ENCODE results near the gene BICRA.

DNA sequence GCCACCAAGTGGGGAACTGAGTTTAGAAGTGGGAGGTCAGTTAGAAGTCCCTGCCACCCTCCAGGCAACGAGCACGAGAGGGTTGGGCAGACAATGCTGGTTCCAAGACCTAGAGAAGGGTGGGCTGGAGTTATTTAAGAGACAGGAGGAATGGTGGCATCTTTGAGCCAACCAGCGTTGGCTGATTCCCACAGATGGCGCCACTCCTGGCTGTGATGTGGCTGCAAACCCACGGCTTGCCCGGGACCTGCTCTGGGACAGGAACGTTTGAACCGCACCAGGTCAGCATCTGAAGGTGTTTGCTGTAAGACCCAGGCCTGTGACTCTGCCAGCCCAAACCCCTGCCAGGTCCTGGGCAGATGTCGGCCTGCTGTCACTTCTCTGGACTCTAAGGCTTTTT lies 42.8 kb downstream of the BICRA start:
- TF ChIP-seq, protein P1, sequence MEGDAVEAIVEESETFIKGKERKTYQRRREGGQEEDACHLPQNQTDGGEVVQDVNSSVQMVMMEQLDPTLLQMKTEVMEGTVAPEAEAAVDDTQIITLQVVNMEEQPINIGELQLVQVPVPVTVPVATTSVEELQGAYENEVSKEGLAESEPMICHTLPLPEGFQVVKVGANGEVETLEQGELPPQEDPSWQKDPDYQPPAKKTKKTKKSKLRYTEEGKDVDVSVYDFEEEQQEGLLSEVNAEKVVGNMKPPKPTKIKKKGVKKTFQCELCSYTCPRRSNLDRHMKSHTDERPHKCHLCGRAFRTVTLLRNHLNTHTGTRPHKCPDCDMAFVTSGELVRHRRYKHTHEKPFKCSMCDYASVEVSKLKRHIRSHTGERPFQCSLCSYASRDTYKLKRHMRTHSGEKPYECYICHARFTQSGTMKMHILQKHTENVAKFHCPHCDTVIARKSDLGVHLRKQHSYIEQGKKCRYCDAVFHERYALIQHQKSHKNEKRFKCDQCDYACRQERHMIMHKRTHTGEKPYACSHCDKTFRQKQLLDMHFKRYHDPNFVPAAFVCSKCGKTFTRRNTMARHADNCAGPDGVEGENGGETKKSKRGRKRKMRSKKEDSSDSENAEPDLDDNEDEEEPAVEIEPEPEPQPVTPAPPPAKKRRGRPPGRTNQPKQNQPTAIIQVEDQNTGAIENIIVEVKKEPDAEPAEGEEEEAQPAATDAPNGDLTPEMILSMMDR (IDR thresholded peaks at IDR 0.05; ENCODE audit: control extremely low read depth in 1 of 3, insufficient read depth in 1 of 3, low read depth in 1 of 3, low read length in 3 of 3): peak; percentile 13 to 46 (median 44); a peak in 3 of 4 replicates
- TF ChIP-seq JUN (IDR thresholded peaks at IDR 0.05; ENCODE audit: low read depth, low read length) (no peak), TAF7 (optimal IDR thresholded peaks at IDR 0.05; ENCODE audit: borderline replicate concordance, low read depth, low read length) (no peak), SP1 (IDR thresholded peaks at IDR 0.05; ENCODE audit: low read depth, low read length) (no peak), RNF2 (IDR thresholded peaks at IDR 0.05; ENCODE audit: borderline replicate concordance, low read depth, low read length, missing control alignments, poor library complexity, severe bottlenecking) (no peak), EP300 (IDR thresholded peaks at IDR 0.05; ENCODE audit: borderline replicate concordance in 1 of 2, low read depth in 2 of 2, low read length in 2 of 2) (no peak), RAD21 (IDR thresholded peaks at IDR 0.05 in 1 of 2, conservative IDR thresholded peaks at IDR 0.05 in 1 of 2; ENCODE audit: low read depth in 2 of 2, low read length in 2 of 2) (no peak; a peak in 1 of 4 replicates), TBP (IDR thresholded peaks at IDR 0.05; ENCODE audit: low read depth, low read length) (no peak), CEBPB (IDR thresholded peaks at IDR 0.05; ENCODE audit: low read depth, low read length) (no peak), SUZ12 (IDR thresholded peaks at IDR 0.05; ENCODE audit: low read length) (no peak)

Measured in H1 (cell line).